Fibroblast of lung (primary cell): ENCODE results near the gene ETV6.

Experiments
- EZH2 ChIP-seq: IDR thresholded peaks from 2 replicates; pipeline ENCODE4 v1.5.1; 2012; ENCODE audit warnings: low read length, control low read depth, mild to moderate bottlenecking; ENCODE audit errors: missing control alignments
- TF ChIP-seq, protein P1 (sequence below), 2 donors: IDR thresholded peaks in 1 of 2; conservative IDR thresholded peaks in 1 of 2; 1 replicate in 1 of 2; 2 replicates in 1 of 2; pipeline ENCODE4 v1.5.1; 2011 to 2012; ENCODE audit warnings: low read length in 2 of 2, control low read depth in 1 of 2, inconsistent platforms in 1 of 2, low read depth in 1 of 2, mild to moderate bottlenecking in 1 of 2

- TF ChIP-seq, protein P1, sequence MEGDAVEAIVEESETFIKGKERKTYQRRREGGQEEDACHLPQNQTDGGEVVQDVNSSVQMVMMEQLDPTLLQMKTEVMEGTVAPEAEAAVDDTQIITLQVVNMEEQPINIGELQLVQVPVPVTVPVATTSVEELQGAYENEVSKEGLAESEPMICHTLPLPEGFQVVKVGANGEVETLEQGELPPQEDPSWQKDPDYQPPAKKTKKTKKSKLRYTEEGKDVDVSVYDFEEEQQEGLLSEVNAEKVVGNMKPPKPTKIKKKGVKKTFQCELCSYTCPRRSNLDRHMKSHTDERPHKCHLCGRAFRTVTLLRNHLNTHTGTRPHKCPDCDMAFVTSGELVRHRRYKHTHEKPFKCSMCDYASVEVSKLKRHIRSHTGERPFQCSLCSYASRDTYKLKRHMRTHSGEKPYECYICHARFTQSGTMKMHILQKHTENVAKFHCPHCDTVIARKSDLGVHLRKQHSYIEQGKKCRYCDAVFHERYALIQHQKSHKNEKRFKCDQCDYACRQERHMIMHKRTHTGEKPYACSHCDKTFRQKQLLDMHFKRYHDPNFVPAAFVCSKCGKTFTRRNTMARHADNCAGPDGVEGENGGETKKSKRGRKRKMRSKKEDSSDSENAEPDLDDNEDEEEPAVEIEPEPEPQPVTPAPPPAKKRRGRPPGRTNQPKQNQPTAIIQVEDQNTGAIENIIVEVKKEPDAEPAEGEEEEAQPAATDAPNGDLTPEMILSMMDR (conservative IDR thresholded peaks at IDR 0.05 in 1 of 2, IDR thresholded peaks at IDR 0.05 in 1 of 2; ENCODE audit: low read depth in 1 of 2, low read length in 2 of 2): no peak
- no peak for TF ChIP-seq EZH2
Measured at GRCh38 chr12:11811008-11811407, 161.5 kb downstream of the ETV6 start.
